Lower leg skin (tissue), 4 donors: ENCODE data around the gene AMMECR1L. TPM values are rescaled to one million over a fixed set of nuclear protein-coding genes. Genes with fewer than 3 reads are reported as not detected.

ENCODE experiments used
- DNase-seq, 2 donors: peaks; one replicate each; pipeline ENCODE4 v3.0.0-alpha.2; 2019; ENCODE audit warnings: low spot score in 2 of 2
- H3K4me3 ChIP-seq: fragments of 200-600 bp; sonication (generic); 2 replicates; pipeline ENCODE4 v1.5.1; 2017; ENCODE audit warnings: mild to moderate bottlenecking, low read depth; ENCODE audit not compliant: poor library complexity, severe bottlenecking
- POLR2A ChIP-seq, 2 donors: fragments of 450-650 bp; IDR thresholded peaks; one replicate each; pipeline ENCODE4 v1.6.1; 2016 to 2017; ENCODE audit warnings: antibody characterized with exemption in 2 of 2, mild to moderate bottlenecking in 1 of 2, moderate library complexity in 1 of 2
- WGBS, 2 donors: methylation state at CpG; one replicate each; pipeline ENCODE4 v1.1.5; 2018; 5-methylcytosine and 5-hydroxymethylcytosine counted together
- intact Hi-C: fragments of 100-400 bp; cut with DNase I; formaldehyde crosslinking; loops from one replicate; pipeline ENCODE4 v1.15.0; 2023; ENCODE audit warnings: low total_unique reads
- total RNA-seq, 4 donors: library from RNA; depleted of rRNA; stranded (reverse); fragments of >200 nt; gene quantifications; one replicate each; pipeline ENCODE4 v1.1.0, GENCODE V29; 2016
- TF ChIP-seq, protein P1 (sequence below), 3 donors: fragments of 450-650 bp; IDR thresholded peaks; one replicate each; pipeline ENCODE4 v1.5.1; 2016; ENCODE audit warnings: antibody characterized with exemption in 3 of 3, mild to moderate bottlenecking in 3 of 3, moderate library complexity in 2 of 3

Gene AMMECR1L
- total RNA-seq, 4 donors from 2014 or later = 12.9 to 16.2 (median 13.6) TPM

DNA sequence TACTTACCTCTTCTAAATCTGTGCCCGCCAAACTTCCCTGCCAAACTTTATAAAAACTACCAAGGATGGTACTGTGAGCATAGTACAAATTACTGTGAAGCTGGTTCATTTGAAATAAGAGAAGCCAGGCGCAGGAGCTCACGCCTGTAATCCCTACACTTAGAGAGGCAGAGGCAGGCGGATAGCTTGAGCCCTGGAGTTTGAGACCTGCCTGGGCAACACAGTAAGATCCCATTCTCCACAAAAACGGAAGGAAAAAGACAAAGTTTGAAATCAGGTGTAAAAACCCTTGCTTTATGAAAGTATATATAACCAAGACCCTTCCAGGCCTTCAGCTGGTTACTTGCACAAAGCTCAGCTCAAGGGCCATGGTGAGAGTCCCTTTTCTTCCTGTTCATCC lies 5.9 kb downstream of the AMMECR1L start:
- no peak for DNase-seq
- intact Hi-C loops = no loop called here
- 91 to 94% methylated on average over 5 of the region's 5 CpGs for WGBS, 2 donors
- no peak for TF ChIP-seq POLR2A (IDR thresholded peaks at IDR 0.05)
- TF ChIP-seq, protein P1, sequence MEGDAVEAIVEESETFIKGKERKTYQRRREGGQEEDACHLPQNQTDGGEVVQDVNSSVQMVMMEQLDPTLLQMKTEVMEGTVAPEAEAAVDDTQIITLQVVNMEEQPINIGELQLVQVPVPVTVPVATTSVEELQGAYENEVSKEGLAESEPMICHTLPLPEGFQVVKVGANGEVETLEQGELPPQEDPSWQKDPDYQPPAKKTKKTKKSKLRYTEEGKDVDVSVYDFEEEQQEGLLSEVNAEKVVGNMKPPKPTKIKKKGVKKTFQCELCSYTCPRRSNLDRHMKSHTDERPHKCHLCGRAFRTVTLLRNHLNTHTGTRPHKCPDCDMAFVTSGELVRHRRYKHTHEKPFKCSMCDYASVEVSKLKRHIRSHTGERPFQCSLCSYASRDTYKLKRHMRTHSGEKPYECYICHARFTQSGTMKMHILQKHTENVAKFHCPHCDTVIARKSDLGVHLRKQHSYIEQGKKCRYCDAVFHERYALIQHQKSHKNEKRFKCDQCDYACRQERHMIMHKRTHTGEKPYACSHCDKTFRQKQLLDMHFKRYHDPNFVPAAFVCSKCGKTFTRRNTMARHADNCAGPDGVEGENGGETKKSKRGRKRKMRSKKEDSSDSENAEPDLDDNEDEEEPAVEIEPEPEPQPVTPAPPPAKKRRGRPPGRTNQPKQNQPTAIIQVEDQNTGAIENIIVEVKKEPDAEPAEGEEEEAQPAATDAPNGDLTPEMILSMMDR (IDR thresholded peaks at IDR 0.05) = no peak
- H3K4me3 ChIP-seq = no peak overlapping the region

DNA sequence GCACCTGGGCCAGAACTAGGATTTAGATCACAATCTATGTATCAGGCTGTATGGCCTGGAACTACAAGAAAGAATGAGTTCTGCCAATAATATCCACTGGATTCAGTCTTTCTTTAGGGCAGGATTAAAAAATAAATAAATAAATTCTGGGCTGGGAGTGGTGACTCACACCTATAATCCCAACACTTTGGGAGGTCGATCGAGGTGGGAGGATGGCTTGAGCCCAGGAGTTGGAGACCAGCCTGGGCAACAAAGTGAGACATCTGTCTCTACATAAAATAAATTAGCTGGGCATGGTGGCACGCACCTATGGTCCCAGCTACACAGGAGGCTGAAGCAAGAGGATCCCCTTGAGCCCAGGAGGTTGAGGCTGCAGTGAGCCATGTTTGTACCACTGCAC lies 8.1 kb downstream of the AMMECR1L start:
- H3K4me3 ChIP-seq = no peak overlapping the region
- intact Hi-C loops = no loop called here
- TF ChIP-seq, protein P1 (IDR thresholded peaks at IDR 0.05) = no peak
- TF ChIP-seq POLR2A (IDR thresholded peaks at IDR 0.05) = no peak
- DNase-seq = peak in 1 of 2 donors; percentile 28
- 75 to 85% methylated on average over 3 of the region's 3 CpGs for WGBS, 2 donors

- intact Hi-C loops = no loop called here
- 94 to 97% methylated on average over 2 of the region's 2 CpGs for WGBS, 2 donors
- no peak for TF ChIP-seq POLR2A (IDR thresholded peaks at IDR 0.05)
- TF ChIP-seq, protein P1 (IDR thresholded peaks at IDR 0.05) = no peak
- DNase-seq = peak in 1 of 2 donors; percentile 25
- no peak overlapping the region for H3K4me3 ChIP-seq
Observed at GRCh38 chr2:127877136-127877535, 8.6 kb downstream of the AMMECR1L start.

GRCh38 chr2:127874378-127875269 lies 11.1 kb downstream of the AMMECR1L start:
- WGBS, 2 donors = 63 to 67% methylated on average over 7 of the region's 7 CpGs
- TF ChIP-seq, protein P1 (IDR thresholded peaks at IDR 0.05) = no peak
- TF ChIP-seq POLR2A (IDR thresholded peaks at IDR 0.05) = no peak
- DNase-seq = peak in 1 of 2 donors; percentile 20
- intact Hi-C loops = no loop called here
- no peak overlapping the region for H3K4me3 ChIP-seq

DNA sequence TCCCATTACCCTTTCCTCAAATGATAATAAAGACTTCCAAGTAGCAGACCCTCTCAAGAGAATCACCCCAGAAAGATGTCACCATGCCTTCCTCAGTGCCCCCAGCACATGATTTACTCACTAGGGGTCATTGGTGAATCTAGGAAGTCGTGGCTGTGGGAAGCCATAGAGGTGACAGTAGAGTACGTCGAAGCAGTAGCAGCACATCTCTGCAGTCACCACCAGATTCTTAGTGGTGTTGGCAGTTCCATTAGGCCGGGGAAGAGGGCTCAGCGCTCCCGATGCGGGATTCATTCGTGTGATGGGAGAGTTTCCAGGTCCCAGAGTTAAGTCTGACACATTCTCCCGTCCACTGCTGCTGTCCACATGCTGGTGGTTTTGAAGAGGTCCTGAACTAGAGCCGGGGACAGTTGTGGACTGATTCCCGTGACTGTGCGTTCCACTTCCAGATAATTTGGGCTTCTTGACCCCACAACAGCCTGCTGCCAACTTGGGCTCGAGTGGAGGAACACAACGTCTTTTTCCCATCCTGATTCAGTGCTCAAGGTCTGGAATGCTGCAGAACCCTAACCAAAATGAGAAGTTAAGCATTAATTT lies 12.0 kb downstream of the AMMECR1L start:
- 85 to 86% methylated on average over 14 of the region's 14 CpGs for WGBS, 2 donors
- DNase-seq = peak in 1 of 2 donors; percentile 75
- intact Hi-C loops = no loop called here
- TF ChIP-seq, protein P1 (IDR thresholded peaks at IDR 0.05) = no peak
- no peak for TF ChIP-seq POLR2A (IDR thresholded peaks at IDR 0.05)
- H3K4me3 ChIP-seq = no peak overlapping the region
